Measurements from ENCODE around the gene RACGAP1.

RACGAP1 gene

DNA sequence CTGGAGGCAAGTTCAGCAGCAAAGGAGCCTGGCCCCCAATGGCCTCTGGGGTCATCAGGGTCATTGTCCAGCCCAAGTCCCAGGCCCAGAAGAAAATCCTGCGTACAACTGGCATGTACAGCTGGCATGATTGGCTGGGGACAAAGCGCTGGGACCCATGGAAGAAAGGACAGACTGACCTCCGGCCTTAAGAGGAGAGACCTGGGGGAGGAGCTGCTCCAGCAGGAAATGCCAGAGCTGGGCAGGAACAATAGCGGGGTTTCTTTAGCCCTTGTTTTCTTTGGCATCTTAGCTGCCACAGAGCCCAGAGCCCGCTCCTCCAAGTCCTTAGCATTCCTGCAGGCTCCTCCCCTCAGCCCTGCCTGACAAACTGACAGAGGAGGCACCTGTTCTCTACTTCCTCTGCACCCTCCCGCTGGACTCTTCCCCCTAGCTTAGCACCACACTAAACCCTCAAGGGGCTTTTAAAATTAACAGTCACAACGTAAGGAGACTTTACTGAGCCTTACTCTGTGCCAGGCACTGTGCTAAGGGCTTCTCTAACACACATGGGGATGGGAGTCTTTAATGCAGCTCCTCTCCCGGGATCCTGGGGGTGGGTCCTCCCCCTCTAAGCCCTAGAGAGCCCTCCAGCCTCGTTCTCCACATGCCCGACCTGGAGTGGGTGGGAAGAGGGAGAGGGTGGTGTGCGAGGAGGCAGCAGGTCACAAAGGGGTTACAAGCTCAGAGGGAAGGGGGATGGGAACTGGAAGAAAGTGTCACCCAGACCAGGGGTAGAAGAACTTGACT, 65.4 kb downstream of the RACGAP1 start:
- TF ChIP-seq GATA1 (IDR thresholded peaks at IDR 0.05; ENCODE audit: low read depth, low read length) (no peak), POLR2A (IDR thresholded peaks at IDR 0.05; ENCODE audit: low read length) (no peak)
- DNase-seq = no peak

GRCh38 chr12:49957570-49957967, 67.7 kb downstream of the RACGAP1 start:
- no peak for DNase-seq
- TF ChIP-seq POLR2A (IDR thresholded peaks at IDR 0.05; ENCODE audit: low read length) = no peak
- no peak for TF ChIP-seq GATA1 (IDR thresholded peaks at IDR 0.05; ENCODE audit: low read depth, low read length)

DNA sequence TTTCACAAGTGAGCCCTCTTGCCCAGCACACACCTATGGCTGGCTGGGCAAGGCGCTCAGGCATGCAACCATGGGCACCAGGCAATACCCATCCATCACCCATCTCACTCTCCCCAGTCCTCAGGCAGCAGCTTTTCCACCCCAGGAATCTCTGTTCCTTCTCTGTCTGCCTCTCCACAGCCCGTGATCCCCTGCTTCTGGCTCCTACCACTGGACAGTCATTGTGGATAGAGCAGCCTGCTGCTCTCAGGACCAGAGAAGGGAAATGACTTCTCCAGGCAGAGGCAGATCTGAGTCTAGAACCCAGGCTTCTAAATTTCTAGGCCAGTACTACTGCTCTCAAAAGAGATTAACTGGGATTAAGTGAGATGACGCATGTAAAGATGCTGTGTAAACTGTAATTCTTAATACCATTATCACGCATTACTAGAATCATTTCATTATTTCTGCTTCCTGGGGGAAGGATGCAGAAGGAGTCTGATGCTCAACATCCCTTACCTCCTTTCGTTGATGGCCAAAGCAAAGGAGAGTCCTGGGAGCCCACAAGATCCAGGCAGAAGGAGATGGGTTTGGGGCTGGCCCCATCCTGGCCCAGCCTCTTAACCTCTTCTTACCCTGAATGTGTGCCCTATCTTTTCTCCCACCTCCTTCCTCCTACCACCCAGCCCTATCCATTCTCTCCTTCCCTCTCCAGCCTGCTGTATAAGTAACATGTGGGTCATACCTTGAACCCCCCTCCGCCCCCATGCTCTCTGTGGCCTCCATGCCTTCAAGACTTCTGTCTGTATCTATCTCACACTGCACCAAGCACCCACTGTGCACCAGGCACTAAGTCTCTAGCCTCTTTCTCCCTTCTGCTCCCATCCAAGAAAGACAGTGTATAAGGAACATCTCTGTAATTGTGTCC, 68.4 kb downstream of the RACGAP1 start:
- no peak for DNase-seq
- TF ChIP-seq POLR2A (IDR thresholded peaks at IDR 0.05; ENCODE audit: low read length) (no peak), GATA1 (IDR thresholded peaks at IDR 0.05; ENCODE audit: low read depth, low read length) (no peak)

DNA sequence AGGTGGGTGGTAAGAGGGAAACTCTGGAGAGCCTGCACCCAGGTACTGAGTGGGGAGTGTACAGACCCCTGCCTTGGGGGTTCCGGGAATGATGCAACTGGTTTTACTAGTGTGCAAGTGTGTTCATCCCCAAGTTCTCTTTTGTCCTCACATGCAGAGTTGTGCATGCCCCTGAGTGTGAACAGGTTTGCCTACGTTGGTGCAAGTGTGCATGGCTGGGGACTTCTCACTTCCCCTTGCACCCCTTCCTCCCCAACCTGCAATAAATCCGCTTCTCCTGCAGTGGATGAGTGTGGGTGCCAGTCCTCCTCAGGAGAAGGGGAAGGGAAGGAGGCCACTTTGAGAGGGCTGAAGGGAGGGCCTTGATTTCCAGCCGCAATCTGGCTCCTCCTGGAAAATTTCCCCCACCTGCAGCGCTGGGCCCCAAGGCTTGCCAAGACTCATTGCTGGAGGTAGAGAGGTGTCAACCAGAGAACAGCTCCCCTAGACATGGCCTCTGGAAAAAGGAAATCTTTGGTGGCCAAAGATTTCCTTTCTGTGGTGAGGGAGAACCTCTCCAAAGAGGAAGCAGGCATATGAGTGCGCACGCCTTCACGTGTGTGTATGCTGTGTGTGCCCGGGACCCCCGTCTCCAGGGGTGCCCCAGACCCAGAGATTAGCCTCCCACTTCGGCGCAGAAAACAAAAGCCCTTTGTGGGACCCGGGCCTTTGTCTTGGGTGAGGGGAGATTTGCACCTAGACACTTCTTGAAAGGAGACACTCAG, 69.2 kb downstream of the RACGAP1 start:
- TF ChIP-seq GATA1 (IDR thresholded peaks at IDR 0.05; ENCODE audit: low read depth, low read length) = no peak
- no peak for TF ChIP-seq POLR2A (IDR thresholded peaks at IDR 0.05; ENCODE audit: low read length)
- no peak for DNase-seq

GRCh38 chr12:49954863-49955830, 70.1 kb downstream of the RACGAP1 start:
- DNase-seq = peak in 1 of 2 experiments; percentile 13
- no peak for TF ChIP-seq GATA1 (IDR thresholded peaks at IDR 0.05; ENCODE audit: low read depth, low read length)
- TF ChIP-seq POLR2A (IDR thresholded peaks at IDR 0.05; ENCODE audit: low read length) = no peak

GRCh38 chr12:49953961-49954846, 71.1 kb downstream of the RACGAP1 start:
- no peak for TF ChIP-seq POLR2A (IDR thresholded peaks at IDR 0.05; ENCODE audit: low read length)
- no peak for TF ChIP-seq GATA1 (IDR thresholded peaks at IDR 0.05; ENCODE audit: low read depth, low read length)

GRCh38 chr12:49953151-49953550, 72.1 kb downstream of the RACGAP1 start:
- TF ChIP-seq GATA1 (IDR thresholded peaks at IDR 0.05; ENCODE audit: low read depth, low read length) = no peak
- TF ChIP-seq POLR2A (IDR thresholded peaks at IDR 0.05; ENCODE audit: low read length) = no peak
- no peak for DNase-seq

More at GRCh38 chr12:49953961-49954846, 71.1 kb downstream of the RACGAP1 start:
- DNase-seq = no peak

GRCh38 chr12:49952391-49953055, 72.8 kb downstream of the RACGAP1 start:
- TF ChIP-seq POLR2A (IDR thresholded peaks at IDR 0.05; ENCODE audit: low read length) (peak; percentile 13), GATA1 (IDR thresholded peaks at IDR 0.05; ENCODE audit: low read depth, low read length) (no peak)
- DNase-seq = no peak

DNA sequence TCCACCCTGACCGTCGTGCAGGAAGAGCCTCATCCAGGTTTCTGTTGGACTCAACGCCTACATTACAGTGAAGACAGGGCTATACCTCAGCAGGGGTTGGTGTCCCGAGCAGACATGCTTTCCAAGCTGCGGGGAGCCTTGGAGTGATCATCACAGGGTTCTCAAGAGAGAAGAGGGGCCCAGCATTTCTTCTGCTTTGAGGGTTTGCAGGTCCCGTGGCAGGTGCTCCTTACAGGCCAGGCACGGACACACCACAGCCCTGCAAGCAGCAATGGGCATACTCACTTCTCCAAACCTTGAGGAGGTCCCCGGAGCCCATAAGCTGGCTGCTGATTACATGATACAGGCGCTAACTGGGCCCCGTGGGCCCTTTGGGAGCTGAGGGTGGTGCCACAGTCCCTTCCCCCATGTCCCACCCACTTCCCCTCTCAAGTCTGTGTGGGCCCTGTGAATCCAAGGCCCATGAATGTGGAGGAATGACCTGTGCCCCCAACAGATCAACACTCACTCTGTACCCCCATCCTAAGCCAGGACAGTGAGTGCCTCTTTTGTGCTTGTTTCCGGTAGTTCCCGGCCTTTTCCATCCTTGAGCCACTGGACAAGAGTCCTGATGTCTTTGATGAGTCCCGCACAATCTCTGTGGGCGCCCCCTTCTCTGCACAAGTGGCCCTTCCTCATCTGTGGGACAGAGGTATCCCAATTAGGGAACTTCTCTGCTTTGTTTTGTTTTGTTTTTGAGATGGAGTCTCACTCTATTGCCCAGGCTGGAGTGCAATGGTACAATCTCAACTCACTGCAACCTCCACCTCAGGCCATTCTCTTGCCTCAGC, 73.7 kb downstream of the RACGAP1 start:
- no peak for DNase-seq
- TF ChIP-seq POLR2A (IDR thresholded peaks at IDR 0.05; ENCODE audit: low read length) = no peak
- TF ChIP-seq GATA1 (IDR thresholded peaks at IDR 0.05; ENCODE audit: low read depth, low read length) = no peak
